ENCODE results near the gene GALNT3. TPM values are rescaled to one million over a fixed set of nuclear protein-coding genes. Genes with fewer than 3 reads are reported as not detected.
A peak's percentile ranks its signal among the peaks of the same experiment; 100 is the strongest.

The GALNT3 gene
- total RNA-seq, 1 experiment from 2014 or later: 17.2 TPM

- H3K9me3 Mint-ChIP-seq (ENCODE audit: unreplicated experiment): no peaks in the 10 kb centered on the region
- H3K36me3 Mint-ChIP-seq (ENCODE audit: insufficient read depth, unreplicated experiment): no peaks in the 10 kb centered on the region
- BruUV-seq (replicated peaks): no TSS peak
- POLR2A ChIA-PET: no interaction called here
- no peak overlapping the region for H3K27ac Mint-ChIP-seq (ENCODE audit: unreplicated experiment)
- Histone ChIP-seq H3K27me3 (replicated peaks; ENCODE audit: control insufficient read depth, insufficient read depth, low read length) (no peaks in the 10 kb centered on the region), H3K9me3 (no peaks in the 10 kb centered on the region), H3K36me3 (ENCODE audit: control insufficient read depth, insufficient read depth, low read length) (no peaks in the 10 kb centered on the region), H3K4me1 (no peaks in the 10 kb centered on the region), H3K4me3 (ENCODE audit: low read depth, low read length) (no peak overlapping the region)
- H3K27me3 Mint-ChIP-seq (ENCODE audit: insufficient read depth, unreplicated experiment): peaks cover 7% of the 10 kb centered on the region
- TF ChIP-seq CTCF (IDR thresholded peaks at IDR 0.05; ENCODE audit: insufficient read depth in 1 of 2, low read depth in 1 of 2, low read length in 1 of 2, severe bottlenecking in 1 of 2, unreplicated experiment in 1 of 2): no peak
- no peaks in the 10 kb centered on the region for H3K4me1 Mint-ChIP-seq (ENCODE audit: low read depth, unreplicated experiment)
- intact Hi-C loops (cut with micrococcal nuclease; ENCODE audit: unreplicated experiment): loop anchor here (5.0 kb wide), 1 partner anchor 77 kb away; no protein-coding TSS in a partner anchor
- no peak overlapping the region for H3K4me3 Mint-ChIP-seq (ENCODE audit: unreplicated experiment)
- DNase-seq: no peak
- CTCF ChIA-PET: interaction anchor here (1.0 to 1.3 kb wide), 2 partner anchors 78 to 174 kb away, joined by 3 to 4 read pairs; no protein-coding TSS in a partner anchor
Observed at GRCh38 chr2:165700531-165700930, 93.5 kb downstream of the GALNT3 start.

- intact Hi-C loops (cut with micrococcal nuclease; ENCODE audit: unreplicated experiment): loop anchor here (2.0 to 5.0 kb wide), 3 partner anchors 37 to 128 kb away; no protein-coding TSS in a partner anchor
- no peak for DNase-seq
- no peaks in the 10 kb centered on the region for H3K27me3 ChIP-seq (replicated peaks; ENCODE audit: control insufficient read depth, insufficient read depth, low read length)
- ChIA-PET CTCF (interaction anchor here (1.0 to 1.3 kb wide), 2 partner anchors 79 to 175 kb away, joined by 3 to 4 read pairs; no protein-coding TSS in a partner anchor), POLR2A (no interaction called here)
- no peak overlapping the region for H3K4me3 ChIP-seq (ENCODE audit: low read depth, low read length)
- Mint-ChIP-seq H3K9me3 (ENCODE audit: unreplicated experiment) (no peaks in the 10 kb centered on the region), H3K4me3 (ENCODE audit: unreplicated experiment) (no peak overlapping the region), H3K27ac (ENCODE audit: unreplicated experiment) (no peak overlapping the region), H3K4me1 (ENCODE audit: low read depth, unreplicated experiment) (no peaks in the 10 kb centered on the region), H3K36me3 (ENCODE audit: insufficient read depth, unreplicated experiment) (no peaks in the 10 kb centered on the region), H3K27me3 (ENCODE audit: insufficient read depth, unreplicated experiment) (peaks cover 7% of the 10 kb centered on the region)
- BruUV-seq (replicated peaks): no TSS peak
- H3K36me3 ChIP-seq (ENCODE audit: control insufficient read depth, insufficient read depth, low read length): no peaks in the 10 kb centered on the region
- H3K9me3 ChIP-seq: no peaks in the 10 kb centered on the region
- H3K4me1 ChIP-seq: no peaks in the 10 kb centered on the region
- TF ChIP-seq CTCF (IDR thresholded peaks at IDR 0.05; ENCODE audit: insufficient read depth in 1 of 2, low read depth in 1 of 2, low read length in 1 of 2, severe bottlenecking in 1 of 2, unreplicated experiment in 1 of 2): no peak
Observed at GRCh38 chr2:165699946-165700345, 94.1 kb downstream of the GALNT3 start.

GRCh38 chr2:165698444-165698884 lies 95.6 kb downstream of the GALNT3 start:
- Histone ChIP-seq H3K4me3 (ENCODE audit: low read depth, low read length) (no peak overlapping the region), H3K27me3 (replicated peaks; ENCODE audit: control insufficient read depth, insufficient read depth, low read length) (no peaks in the 10 kb centered on the region), H3K4me1 (no peaks in the 10 kb centered on the region), H3K36me3 (ENCODE audit: control insufficient read depth, insufficient read depth, low read length) (no peaks in the 10 kb centered on the region), H3K9me3 (no peaks in the 10 kb centered on the region)
- Mint-ChIP-seq H3K9me3 (ENCODE audit: unreplicated experiment) (no peaks in the 10 kb centered on the region), H3K27me3 (ENCODE audit: insufficient read depth, unreplicated experiment) (peaks cover 5% of the 10 kb centered on the region), H3K4me3 (ENCODE audit: unreplicated experiment) (no peak overlapping the region), H3K36me3 (ENCODE audit: insufficient read depth, unreplicated experiment) (no peaks in the 10 kb centered on the region), H3K4me1 (ENCODE audit: low read depth, unreplicated experiment) (no peaks in the 10 kb centered on the region), H3K27ac (ENCODE audit: unreplicated experiment) (no peak overlapping the region)
- peak; percentile 48 to 49 for DNase-seq
- TF ChIP-seq CTCF (IDR thresholded peaks at IDR 0.05; ENCODE audit: insufficient read depth in 1 of 2, low read depth in 1 of 2, low read length in 1 of 2, severe bottlenecking in 1 of 2, unreplicated experiment in 1 of 2): peak; percentile 37 to 73
- no TSS peak for BruUV-seq (replicated peaks)
- ChIA-PET POLR2A (no interaction called here), CTCF (no interaction called here)
- intact Hi-C loops (cut with micrococcal nuclease; ENCODE audit: unreplicated experiment): loop anchor here (1.0 to 5.0 kb wide), 4 partner anchors 36 to 297 kb away; no protein-coding TSS in a partner anchor
